NB4 (cell line): Measurements from ENCODE around the gene PPP1R11.
A peak's percentile ranks its signal among the peaks of the same experiment; 100 is the strongest.
"Not testable (repeated sequence)": the region's sequence is repeated elsewhere in the genome, so short reads cannot be mapped to it uniquely, and the experiment has no call there.

ENCODE experiments used
- DNase-seq: peaks from one replicate; pipeline ENCODE4 v3.0.0; 2010; ENCODE audit warnings: low read depth
- H3K4me3 ChIP-seq: one replicate; pipeline ENCODE4 v1.5.1; 2011; ENCODE audit warnings: mild to moderate bottlenecking, low read depth, low read length, moderate library complexity
- CTCF ChIP-seq: IDR thresholded peaks from one replicate; pipeline ENCODE4 v1.5.1; 2012; ENCODE audit warnings: low read depth, low read length
- MAX ChIP-seq: IDR thresholded peaks from 2 replicates; pipeline ENCODE4 v1.6.1; 2011; ENCODE audit warnings: low read depth, low read length
- MYC ChIP-seq: IDR thresholded peaks from 2 replicates; pipeline ENCODE4 v1.6.1; 2011; ENCODE audit warnings: low read depth, low read length
- POLR2A ChIP-seq: IDR thresholded peaks from 2 replicates; pipeline ENCODE4 v1.6.1; 2011; ENCODE audit warnings: mild to moderate bottlenecking; ENCODE audit not compliant: insufficient read length; ENCODE audit errors: extremely low read depth

The PPP1R11 gene

GRCh38 chr6:30066577-30067459 lies at the start of gene PPP1R11:
PPP1R11 (plus strand) TSS chr6:30067198; CDS start chr6:30067411, 213 bp downstream.
- TF ChIP-seq MAX (peak; percentile 80), CTCF (no peak), MYC (peak; percentile 81), POLR2A (peak; percentile 92)
- DNase-seq: peak; percentile 100

GRCh38 chr6:30019819-30020218 lies 47.2 kb upstream of the PPP1R11 start:
- no peak for DNase-seq
- TF ChIP-seq MAX: no peak
- no peak for TF ChIP-seq MYC
- no peak for TF ChIP-seq CTCF
- no peak for TF ChIP-seq POLR2A
- no peak overlapping the region for H3K4me3 ChIP-seq

More at GRCh38 chr6:30066577-30067459, at the start of gene PPP1R11:
- H3K4me3 ChIP-seq: peak within 1 kb of the TSS; percentile 98

GRCh38 chr6:30020626-30021025 lies 46.4 kb upstream of the PPP1R11 start:
- TF ChIP-seq POLR2A: no peak
- TF ChIP-seq CTCF: no peak
- no peak for TF ChIP-seq MAX
- H3K4me3 ChIP-seq: no peak overlapping the region
- DNase-seq: no peak

- no peak overlapping the region for H3K4me3 ChIP-seq
- no peak for DNase-seq
- no peak for TF ChIP-seq POLR2A
- no peak for TF ChIP-seq MYC
- TF ChIP-seq MAX: no peak
- no peak for TF ChIP-seq CTCF
Measured at GRCh38 chr6:30022189-30022588, 44.8 kb upstream of the PPP1R11 start.

- H3K4me3 ChIP-seq, DNase-seq: not testable (repeated sequence)
Measured at GRCh38 chr6:30022712-30023111, 44.3 kb upstream of the PPP1R11 start.

- DNase-seq: no peak
- TF ChIP-seq MAX: no peak
- TF ChIP-seq POLR2A: no peak
- no peak for TF ChIP-seq MYC
- TF ChIP-seq CTCF: no peak
- no peak overlapping the region for H3K4me3 ChIP-seq
Measured at GRCh38 chr6:30025186-30025585, 41.8 kb upstream of the PPP1R11 start.
